HepG2 (cell line): ENCODE results near the gene NOB1. TPM values are rescaled to one million over a fixed set of nuclear protein-coding genes. Genes with fewer than 3 reads are reported as not detected.

Source experiments
- NCOA1 ChIP-seq: sonication (generic); formaldehyde crosslinking; IDR thresholded peaks from 2 replicates; pipeline ENCODE4 v1.9.0; 2021; ENCODE audit warnings: missing genetic modification reagents
- NFE2L1 ChIP-seq: sonication (generic); formaldehyde crosslinking; IDR thresholded peaks from 2 replicates; pipeline ENCODE4 v1.4.0; 2020; ENCODE audit warnings: missing genetic modification reagents, mild to moderate bottlenecking, borderline replicate concordance
- REST ChIP-seq, 2 experiments: IDR thresholded peaks; 2 replicates each; pipeline ENCODE4 v1.6.1; 2011 to 2012; ENCODE audit warnings: low read length in 2 of 2, borderline replicate concordance in 1 of 2, low read depth in 1 of 2, mild to moderate bottlenecking in 1 of 2, moderate library complexity in 1 of 2
- THYN1 ChIP-seq: sonication (generic); formaldehyde crosslinking; IDR thresholded peaks from 2 replicates; pipeline ENCODE4 v1.8.1; 2023; ENCODE audit warnings: low read depth, mild to moderate bottlenecking, moderate library complexity, missing genetic modification reagents, borderline replicate concordance
- TP53 ChIP-seq: sonication (generic); formaldehyde crosslinking; conservative IDR thresholded peaks from 2 replicates; pipeline ENCODE4 v1.4.0; 2020; ENCODE audit warnings: missing genetic modification reagents
- ZNF350 ChIP-seq: sonication (generic); formaldehyde crosslinking; IDR thresholded peaks from 2 replicates; pipeline ENCODE4 v1.4.0; 2020; ENCODE audit warnings: mild to moderate bottlenecking, low read depth, missing genetic modification reagents, borderline replicate concordance
- polyA plus RNA-seq, 8 experiments: library from polyadenylated mRNA; depleted of rRNA in 3 of 8; stranded (reverse) in 7 of 8; unstranded in 1 of 8; fragments of >200 nt; fragmentation: Illumina TruSeq in 4 of 8; extraction: Trizol in 4 of 8; gene quantifications; 2 replicates each; pipeline versions ENCODE4 v1.2.1 to v1.2.3, GENCODE V29; 2011 to 2016; ENCODE audit warnings: low read depth in 4 of 8, missing spikeins in 1 of 8, mixed read lengths in 1 of 8; ENCODE audit not compliant: insufficient read depth in 1 of 8
- total RNA-seq, 5 experiments: library from RNA; depleted of rRNA; stranded (reverse); fragments of >200 nt; fragmentation: Illumina TruSeq; extraction: Trizol; gene quantifications; 2 replicates each; pipeline ENCODE4 v1.2.3, GENCODE V29; 2016; ENCODE audit warnings: low read depth in 1 of 5
- TF ChIP-seq, protein P1 (sequence below): sonication (generic); formaldehyde crosslinking; IDR thresholded peaks from 2 replicates; pipeline ENCODE4 v1.4.0; 2020; ENCODE audit warnings: mild to moderate bottlenecking, missing genetic modification reagents
- TF ChIP-seq, protein P2 (sequence below): sonication (generic); formaldehyde crosslinking; IDR thresholded peaks from 2 replicates; pipeline ENCODE4 v1.8.0; 2022; ENCODE audit warnings: missing genetic modification reagents, mild to moderate bottlenecking, inconsistent platforms, borderline replicate concordance
- TF ChIP-seq, protein P3 (sequence below): sonication (generic); formaldehyde crosslinking; IDR thresholded peaks from 2 replicates; pipeline ENCODE4 v1.4.0; 2020; ENCODE audit warnings: mild to moderate bottlenecking, missing genetic modification reagents

NOB1 gene
- total and polyA plus RNA-seq, 2 of the 13 experiments (the other 11 are each of a cell fraction or from before 2014, with no cell fraction given) = 47.1 to 162 TPM

DNA sequence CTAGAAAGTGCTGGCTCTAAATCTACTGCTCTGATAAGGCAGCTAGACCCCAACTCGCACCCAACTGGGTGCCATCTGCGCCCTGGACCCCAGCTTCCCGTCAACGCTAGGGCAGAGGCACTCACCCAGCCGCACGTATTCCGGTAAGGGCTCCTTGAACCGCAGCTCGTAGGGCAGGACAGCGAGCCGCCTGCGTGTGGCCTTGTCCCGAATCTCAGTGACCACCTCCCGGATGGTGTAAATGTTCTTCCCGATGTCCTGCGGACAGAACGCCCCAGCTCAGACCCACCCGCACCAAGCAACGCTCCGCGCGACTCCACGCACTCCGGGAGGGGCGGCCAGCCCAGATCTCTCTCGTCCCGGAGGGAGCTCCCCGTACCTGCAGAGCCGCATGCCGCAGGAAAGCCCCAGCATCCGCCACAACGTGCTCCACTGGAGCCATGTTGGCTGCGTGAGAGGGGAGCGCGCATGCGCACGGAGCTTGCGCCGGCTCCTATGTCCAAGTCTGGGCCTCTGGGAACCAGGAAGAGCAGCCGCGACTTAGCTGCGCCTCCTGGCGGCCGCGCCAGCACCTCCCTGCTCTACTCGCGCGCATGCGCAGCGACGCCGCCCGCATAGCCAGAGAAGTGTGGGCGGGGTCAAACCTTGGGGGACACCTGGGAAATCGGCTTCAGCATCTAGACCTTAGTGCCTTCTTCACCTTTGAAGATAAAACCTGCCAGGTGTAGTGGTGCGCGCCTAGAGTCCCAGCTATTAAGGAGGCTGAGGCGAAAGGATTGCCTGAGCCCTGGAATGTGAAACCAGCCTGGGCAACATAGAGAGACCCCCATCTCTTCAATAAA lies at the start of gene NOB1 (continued):
- TF ChIP-seq ZNF350 (CRISPR knock-in tag) (peak; percentile 99; the same call in 1 of the 2 replicates), THYN1 (no peak; the same call in 1 of the 2 replicates), NFE2L1 (CRISPR knock-in tag) (no peak; the same call in 1 of the 2 replicates), TP53 (CRISPR knock-in tag) (no peak; the same call in 1 of the 2 replicates), NCOA1 (CRISPR knock-in tag) (no peak), REST (IDR thresholded peaks at IDR 0.05; ENCODE audit: borderline replicate concordance in 1 of 2, low read depth in 1 of 2, low read length in 2 of 2) (peak in 1 of 2 experiments; percentile 59; a peak in 2 of 4 replicates)
- TF ChIP-seq, protein P1, sequence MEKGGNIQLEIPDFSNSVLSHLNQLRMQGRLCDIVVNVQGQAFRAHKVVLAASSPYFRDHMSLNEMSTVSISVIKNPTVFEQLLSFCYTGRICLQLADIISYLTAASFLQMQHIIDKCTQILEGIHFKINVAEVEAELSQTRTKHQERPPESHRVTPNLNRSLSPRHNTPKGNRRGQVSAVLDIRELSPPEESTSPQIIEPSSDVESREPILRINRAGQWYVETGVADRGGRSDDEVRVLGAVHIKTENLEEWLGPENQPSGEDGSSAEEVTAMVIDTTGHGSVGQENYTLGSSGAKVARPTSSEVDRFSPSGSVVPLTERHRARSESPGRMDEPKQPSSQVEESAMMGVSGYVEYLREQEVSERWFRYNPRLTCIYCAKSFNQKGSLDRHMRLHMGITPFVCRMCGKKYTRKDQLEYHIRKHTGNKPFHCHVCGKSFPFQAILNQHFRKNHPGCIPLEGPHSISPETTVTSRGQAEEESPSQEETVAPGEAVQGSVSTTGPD (CRISPR knock-in tag) = peak; percentile 55; the same call in 1 of the 2 replicates
- TF ChIP-seq, protein P2, sequence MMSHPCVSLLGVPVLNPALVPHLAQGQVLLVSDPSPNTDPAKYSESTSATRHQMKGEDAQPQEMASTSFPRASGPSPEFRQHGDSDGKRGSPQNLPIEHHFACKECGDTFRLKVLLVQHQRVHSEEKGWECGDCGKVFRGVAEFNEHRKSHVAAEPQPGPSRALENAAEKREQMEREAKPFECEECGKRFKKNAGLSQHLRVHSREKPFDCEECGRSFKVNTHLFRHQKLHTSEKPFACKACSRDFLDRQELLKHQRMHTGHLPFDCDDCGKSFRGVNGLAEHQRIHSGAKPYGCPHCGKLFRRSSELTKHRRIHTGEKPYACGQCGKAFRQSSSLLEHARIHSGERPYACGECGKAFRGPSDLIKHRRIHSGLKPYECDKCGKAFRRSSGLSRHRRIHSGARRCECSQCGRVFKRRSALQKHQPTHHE (CRISPR knock-in tag) = peak; percentile 98
- TF ChIP-seq, protein P3, sequence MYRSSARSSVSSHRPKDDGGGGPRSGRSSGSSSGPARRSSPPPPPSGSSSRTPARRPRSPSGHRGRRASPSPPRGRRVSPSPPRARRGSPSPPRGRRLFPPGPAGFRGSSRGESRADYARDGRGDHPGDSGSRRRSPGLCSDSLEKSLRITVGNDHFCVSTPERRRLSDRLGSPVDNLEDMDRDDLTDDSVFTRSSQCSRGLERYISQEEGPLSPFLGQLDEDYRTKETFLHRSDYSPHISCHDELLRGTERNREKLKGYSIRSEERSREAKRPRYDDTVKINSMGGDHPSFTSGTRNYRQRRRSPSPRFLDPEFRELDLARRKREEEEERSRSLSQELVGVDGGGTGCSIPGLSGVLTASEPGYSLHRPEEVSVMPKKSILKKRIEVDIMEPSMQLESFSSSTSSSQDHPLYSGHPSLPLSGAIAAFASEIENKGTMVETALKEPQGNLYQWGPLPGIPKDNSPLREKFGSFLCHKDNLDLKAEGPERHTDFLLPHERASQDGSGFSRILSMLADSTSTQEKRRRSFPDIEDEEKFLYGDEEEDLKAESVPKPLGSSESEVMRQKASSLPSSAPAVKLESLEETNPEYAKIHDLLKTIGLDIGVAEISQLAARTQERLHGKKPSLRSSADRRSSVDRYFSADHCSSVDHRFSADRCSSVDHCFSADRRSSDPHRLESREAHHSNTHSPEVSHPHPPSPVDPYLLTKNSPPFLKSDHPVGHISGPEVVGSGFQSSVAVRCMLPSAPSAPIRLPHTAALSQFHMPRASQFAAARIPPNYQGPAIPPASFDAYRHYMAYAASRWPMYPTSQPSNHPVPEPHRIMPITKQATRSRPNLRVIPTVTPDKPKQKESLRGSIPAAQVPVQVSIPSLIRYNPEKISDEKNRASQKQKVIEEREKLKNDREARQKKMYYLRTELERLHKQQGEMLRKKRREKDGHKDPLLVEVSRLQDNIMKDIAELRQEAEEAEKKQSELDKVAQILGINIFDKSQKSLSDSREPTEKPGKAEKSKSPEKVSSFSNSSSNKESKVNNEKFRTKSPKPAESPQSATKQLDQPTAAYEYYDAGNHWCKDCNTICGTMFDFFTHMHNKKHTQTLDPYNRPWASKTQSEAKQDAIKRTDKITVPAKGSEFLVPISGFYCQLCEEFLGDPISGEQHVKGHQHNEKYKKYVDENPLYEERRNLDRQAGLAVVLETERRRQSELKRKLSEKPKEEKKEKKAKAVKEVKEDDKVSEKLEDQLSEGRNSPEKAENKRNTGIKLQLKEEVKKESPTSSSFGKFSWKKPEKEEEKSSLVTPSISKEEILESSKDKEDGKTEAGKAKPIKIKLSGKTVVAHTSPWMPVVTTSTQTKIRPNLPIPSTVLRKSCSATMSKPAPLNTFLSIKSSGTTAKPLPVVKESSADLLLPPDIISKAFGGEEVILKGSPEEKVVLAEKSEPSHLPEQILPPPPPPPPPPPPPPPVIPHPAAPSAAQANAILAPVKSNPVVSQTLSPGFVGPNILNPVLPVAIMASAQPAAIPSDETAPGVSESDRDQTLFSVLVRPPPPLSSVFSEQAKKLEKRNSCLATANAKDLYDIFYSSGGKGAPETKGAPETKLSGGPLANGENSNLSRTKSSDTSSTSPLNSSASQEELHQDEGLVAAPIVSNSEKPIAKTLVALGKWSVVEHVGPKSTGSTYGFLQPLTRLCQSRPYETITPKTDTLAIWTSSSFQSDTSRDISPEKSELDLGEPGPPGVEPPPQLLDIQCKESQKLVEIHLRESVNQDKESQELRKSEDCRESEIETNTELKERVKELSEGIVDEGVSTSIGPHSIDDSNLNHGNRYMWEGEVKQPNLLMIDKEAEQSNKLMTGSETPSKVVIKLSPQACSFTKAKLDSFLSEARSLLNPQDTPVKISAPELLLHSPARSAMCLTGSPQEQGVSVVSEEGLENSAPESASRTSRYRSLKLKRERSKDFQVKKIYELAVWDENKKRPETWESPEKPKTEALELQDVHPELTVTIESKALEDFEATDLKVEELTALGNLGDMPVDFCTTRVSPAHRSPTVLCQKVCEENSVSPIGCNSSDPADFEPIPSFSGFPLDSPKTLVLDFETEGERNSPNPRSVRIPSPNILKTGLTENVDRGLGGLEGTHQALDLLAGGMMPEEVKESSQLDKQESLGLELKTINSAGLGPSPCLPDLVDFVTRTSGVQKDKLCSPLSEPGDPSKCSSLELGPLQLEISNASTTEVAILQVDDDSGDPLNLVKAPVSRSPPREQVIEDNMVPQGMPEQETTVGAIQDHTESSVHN (CRISPR knock-in tag) = peak; percentile 91; the same call in 1 of the 2 replicates
